Measurements from ENCODE around the gene HAND1. TPM values are rescaled to one million over a fixed set of nuclear protein-coding genes. Genes with fewer than 3 reads are reported as not detected.

Gene HAND1
- total and polyA plus RNA-seq, 9 of the 15 experiments (the other 6 are each of a cell fraction or from before 2014, with no cell fraction given) = not detected

DNA sequence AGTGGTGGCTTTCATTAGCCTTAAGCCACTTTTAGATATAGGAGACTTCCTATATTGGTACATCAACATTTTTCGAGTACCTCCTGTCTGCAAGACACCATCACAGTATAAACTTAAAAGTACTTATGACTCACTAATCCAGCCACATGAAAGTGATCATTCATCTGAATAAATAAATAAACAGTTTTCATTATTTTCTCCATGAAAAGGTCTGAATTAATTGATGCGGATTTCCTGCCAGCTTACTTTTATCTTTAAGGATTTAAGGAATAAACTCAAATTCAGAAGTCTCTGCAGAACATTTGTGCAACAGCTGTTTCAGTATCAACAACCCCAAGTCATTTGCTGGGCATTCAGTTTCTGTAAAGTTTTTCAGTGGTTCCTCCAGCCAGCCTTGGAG, 28.2 kb downstream of the HAND1 start (continued):
- TF ChIP-seq, protein P1, sequence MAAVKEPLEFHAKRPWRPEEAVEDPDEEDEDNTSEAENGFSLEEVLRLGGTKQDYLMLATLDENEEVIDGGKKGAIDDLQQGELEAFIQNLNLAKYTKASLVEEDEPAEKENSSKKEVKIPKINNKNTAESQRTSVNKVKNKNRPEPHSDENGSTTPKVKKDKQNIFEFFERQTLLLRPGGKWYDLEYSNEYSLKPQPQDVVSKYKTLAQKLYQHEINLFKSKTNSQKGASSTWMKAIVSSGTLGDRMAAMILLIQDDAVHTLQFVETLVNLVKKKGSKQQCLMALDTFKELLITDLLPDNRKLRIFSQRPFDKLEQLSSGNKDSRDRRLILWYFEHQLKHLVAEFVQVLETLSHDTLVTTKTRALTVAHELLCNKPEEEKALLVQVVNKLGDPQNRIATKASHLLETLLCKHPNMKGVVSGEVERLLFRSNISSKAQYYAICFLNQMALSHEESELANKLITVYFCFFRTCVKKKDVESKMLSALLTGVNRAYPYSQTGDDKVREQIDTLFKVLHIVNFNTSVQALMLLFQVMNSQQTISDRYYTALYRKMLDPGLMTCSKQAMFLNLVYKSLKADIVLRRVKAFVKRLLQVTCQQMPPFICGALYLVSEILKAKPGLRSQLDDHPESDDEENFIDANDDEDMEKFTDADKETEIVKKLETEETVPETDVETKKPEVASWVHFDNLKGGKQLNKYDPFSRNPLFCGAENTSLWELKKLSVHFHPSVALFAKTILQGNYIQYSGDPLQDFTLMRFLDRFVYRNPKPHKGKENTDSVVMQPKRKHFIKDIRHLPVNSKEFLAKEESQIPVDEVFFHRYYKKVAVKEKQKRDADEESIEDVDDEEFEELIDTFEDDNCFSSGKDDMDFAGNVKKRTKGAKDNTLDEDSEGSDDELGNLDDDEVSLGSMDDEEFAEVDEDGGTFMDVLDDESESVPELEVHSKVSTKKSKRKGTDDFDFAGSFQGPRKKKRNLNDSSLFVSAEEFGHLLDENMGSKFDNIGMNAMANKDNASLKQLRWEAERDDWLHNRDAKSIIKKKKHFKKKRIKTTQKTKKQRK (IDR thresholded peaks at IDR 0.05; ENCODE audit: borderline replicate concordance, low read depth, low read length) = no peak
- TF ChIP-seq SMARCA4 (IDR thresholded peaks at IDR 0.05) = no peak
- no peak for TF ChIP-seq RB1 (IDR thresholded peaks at IDR 0.05; ENCODE audit: low read depth)
- TF ChIP-seq, protein P2, sequence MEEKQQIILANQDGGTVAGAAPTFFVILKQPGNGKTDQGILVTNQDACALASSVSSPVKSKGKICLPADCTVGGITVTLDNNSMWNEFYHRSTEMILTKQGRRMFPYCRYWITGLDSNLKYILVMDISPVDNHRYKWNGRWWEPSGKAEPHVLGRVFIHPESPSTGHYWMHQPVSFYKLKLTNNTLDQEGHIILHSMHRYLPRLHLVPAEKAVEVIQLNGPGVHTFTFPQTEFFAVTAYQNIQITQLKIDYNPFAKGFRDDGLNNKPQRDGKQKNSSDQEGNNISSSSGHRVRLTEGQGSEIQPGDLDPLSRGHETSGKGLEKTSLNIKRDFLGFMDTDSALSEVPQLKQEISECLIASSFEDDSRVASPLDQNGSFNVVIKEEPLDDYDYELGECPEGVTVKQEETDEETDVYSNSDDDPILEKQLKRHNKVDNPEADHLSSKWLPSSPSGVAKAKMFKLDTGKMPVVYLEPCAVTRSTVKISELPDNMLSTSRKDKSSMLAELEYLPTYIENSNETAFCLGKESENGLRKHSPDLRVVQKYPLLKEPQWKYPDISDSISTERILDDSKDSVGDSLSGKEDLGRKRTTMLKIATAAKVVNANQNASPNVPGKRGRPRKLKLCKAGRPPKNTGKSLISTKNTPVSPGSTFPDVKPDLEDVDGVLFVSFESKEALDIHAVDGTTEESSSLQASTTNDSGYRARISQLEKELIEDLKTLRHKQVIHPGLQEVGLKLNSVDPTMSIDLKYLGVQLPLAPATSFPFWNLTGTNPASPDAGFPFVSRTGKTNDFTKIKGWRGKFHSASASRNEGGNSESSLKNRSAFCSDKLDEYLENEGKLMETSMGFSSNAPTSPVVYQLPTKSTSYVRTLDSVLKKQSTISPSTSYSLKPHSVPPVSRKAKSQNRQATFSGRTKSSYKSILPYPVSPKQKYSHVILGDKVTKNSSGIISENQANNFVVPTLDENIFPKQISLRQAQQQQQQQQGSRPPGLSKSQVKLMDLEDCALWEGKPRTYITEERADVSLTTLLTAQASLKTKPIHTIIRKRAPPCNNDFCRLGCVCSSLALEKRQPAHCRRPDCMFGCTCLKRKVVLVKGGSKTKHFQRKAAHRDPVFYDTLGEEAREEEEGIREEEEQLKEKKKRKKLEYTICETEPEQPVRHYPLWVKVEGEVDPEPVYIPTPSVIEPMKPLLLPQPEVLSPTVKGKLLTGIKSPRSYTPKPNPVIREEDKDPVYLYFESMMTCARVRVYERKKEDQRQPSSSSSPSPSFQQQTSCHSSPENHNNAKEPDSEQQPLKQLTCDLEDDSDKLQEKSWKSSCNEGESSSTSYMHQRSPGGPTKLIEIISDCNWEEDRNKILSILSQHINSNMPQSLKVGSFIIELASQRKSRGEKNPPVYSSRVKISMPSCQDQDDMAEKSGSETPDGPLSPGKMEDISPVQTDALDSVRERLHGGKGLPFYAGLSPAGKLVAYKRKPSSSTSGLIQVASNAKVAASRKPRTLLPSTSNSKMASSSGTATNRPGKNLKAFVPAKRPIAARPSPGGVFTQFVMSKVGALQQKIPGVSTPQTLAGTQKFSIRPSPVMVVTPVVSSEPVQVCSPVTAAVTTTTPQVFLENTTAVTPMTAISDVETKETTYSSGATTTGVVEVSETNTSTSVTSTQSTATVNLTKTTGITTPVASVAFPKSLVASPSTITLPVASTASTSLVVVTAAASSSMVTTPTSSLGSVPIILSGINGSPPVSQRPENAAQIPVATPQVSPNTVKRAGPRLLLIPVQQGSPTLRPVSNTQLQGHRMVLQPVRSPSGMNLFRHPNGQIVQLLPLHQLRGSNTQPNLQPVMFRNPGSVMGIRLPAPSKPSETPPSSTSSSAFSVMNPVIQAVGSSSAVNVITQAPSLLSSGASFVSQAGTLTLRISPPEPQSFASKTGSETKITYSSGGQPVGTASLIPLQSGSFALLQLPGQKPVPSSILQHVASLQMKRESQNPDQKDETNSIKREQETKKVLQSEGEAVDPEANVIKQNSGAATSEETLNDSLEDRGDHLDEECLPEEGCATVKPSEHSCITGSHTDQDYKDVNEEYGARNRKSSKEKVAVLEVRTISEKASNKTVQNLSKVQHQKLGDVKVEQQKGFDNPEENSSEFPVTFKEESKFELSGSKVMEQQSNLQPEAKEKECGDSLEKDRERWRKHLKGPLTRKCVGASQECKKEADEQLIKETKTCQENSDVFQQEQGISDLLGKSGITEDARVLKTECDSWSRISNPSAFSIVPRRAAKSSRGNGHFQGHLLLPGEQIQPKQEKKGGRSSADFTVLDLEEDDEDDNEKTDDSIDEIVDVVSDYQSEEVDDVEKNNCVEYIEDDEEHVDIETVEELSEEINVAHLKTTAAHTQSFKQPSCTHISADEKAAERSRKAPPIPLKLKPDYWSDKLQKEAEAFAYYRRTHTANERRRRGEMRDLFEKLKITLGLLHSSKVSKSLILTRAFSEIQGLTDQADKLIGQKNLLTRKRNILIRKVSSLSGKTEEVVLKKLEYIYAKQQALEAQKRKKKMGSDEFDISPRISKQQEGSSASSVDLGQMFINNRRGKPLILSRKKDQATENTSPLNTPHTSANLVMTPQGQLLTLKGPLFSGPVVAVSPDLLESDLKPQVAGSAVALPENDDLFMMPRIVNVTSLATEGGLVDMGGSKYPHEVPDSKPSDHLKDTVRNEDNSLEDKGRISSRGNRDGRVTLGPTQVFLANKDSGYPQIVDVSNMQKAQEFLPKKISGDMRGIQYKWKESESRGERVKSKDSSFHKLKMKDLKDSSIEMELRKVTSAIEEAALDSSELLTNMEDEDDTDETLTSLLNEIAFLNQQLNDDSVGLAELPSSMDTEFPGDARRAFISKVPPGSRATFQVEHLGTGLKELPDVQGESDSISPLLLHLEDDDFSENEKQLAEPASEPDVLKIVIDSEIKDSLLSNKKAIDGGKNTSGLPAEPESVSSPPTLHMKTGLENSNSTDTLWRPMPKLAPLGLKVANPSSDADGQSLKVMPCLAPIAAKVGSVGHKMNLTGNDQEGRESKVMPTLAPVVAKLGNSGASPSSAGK (IDR thresholded peaks at IDR 0.05) = no peak
- TF ChIP-seq SMAD3 (CRISPR knock-in tag; conservative IDR thresholded peaks at IDR 0.05) = no peak
- TF ChIP-seq CBX3 (IDR thresholded peaks at IDR 0.05; ENCODE audit: borderline replicate concordance in 1 of 2, low read length in 2 of 2) = no peak
- TF ChIP-seq, protein P3, sequence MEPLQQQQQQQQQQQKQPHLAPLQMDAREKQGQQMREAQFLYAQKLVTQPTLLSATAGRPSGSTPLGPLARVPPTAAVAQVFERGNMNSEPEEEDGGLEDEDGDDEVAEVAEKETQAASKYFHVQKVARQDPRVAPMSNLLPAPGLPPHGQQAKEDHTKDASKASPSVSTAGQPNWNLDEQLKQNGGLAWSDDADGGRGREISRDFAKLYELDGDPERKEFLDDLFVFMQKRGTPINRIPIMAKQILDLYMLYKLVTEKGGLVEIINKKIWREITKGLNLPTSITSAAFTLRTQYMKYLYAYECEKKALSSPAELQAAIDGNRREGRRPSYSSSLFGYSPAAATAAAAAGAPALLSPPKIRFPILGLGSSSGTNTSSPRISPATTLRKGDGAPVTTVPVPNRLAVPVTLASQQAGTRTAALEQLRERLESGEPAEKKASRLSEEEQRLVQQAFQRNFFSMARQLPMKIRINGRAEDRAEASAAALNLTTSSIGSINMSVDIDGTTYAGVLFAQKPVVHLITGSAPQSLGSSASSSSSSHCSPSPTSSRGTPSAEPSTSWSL (CRISPR knock-in tag; IDR thresholded peaks at IDR 0.05; ENCODE audit: borderline replicate concordance) = no peak
- TF ChIP-seq ZNF232 (CRISPR knock-in tag; IDR thresholded peaks at IDR 0.05) = no peak
- TF ChIP-seq TRIM28 (IDR thresholded peaks at IDR 0.05) = no peak
- no peak for TF ChIP-seq PURB (CRISPR knock-in tag; IDR thresholded peaks at IDR 0.05; ENCODE audit: low read depth)
- no peak for TF ChIP-seq SPI1 (IDR thresholded peaks at IDR 0.05; ENCODE audit: borderline replicate concordance, low read depth, low read length)
